MCF 10A (cell line): ENCODE measurements around the gene ADGRL1. TPM values are rescaled to one million over a fixed set of nuclear protein-coding genes. Genes with fewer than 3 reads are reported as not detected.
"Not testable (repeated sequence)": the region's sequence is repeated elsewhere in the genome, so short reads cannot be mapped to it uniquely, and the experiment has no call there.

Source experiments
- BruUV-seq: library from RNA; stranded (reverse); fragments of 400-500 nt; replicated peaks from 2 replicates; lab custom pipeline; 2021; lab: Mats Ljungman, UMichigan
- CTCF ChIA-PET: fragments of 300-600 bp; sonication (Branson Sonifier 250); formaldehyde crosslinking; extraction: SDS; loops from one replicate; lab custom pipeline; 2021; ENCODE audit warnings: antibody characterized with exemption, inconsistent platforms; lab: Yijun Ruan, JAX
- POLR2A ChIA-PET: fragments of 300-600, 350-650 bp; sonication (Branson Sonifier 250); formaldehyde crosslinking; extraction: SDS; loops from one replicate; lab custom pipeline; 2020; ENCODE audit warnings: antibody characterized with exemption, inconsistent platforms; lab: Yijun Ruan, JAX
- DNase-seq: peaks from one replicate; pipeline ENCODE4 v3.0.0-alpha.2; 2018; ENCODE audit not compliant: unreplicated experiment
- H3K27ac Mint-ChIP-seq: one replicate; pipeline ENCODE4 v1.8.0; 2022; ENCODE audit warnings: mild to moderate bottlenecking, low read depth, mixed read lengths; ENCODE audit not compliant: unreplicated experiment
- H3K27me3 Mint-ChIP-seq: one replicate; pipeline ENCODE4 v1.8.0; 2022; ENCODE audit warnings: mixed read lengths; ENCODE audit not compliant: insufficient read depth, unreplicated experiment
- H3K36me3 Mint-ChIP-seq: one replicate; pipeline ENCODE4 v1.8.0; 2022; ENCODE audit warnings: mild to moderate bottlenecking, moderate library complexity, mixed read lengths; ENCODE audit not compliant: insufficient read depth, unreplicated experiment
- H3K4me1 Mint-ChIP-seq: one replicate; pipeline ENCODE4 v1.8.0; 2022; ENCODE audit warnings: mixed read lengths; ENCODE audit not compliant: insufficient read depth, unreplicated experiment
- H3K4me3 Mint-ChIP-seq: one replicate; pipeline ENCODE4 v1.8.0; 2022; ENCODE audit warnings: mild to moderate bottlenecking, moderate library complexity, mixed read lengths; ENCODE audit not compliant: unreplicated experiment
- H3K9me3 Mint-ChIP-seq: one replicate; pipeline ENCODE4 v1.8.0; 2022; ENCODE audit warnings: mixed read lengths; ENCODE audit not compliant: unreplicated experiment
- intact Hi-C: fragments of 100-400 bp; cut with micrococcal nuclease; formaldehyde crosslinking; loops from 2 replicates; pipeline ENCODE4 v1.14.1; 2022
- total RNA-seq: library from RNA; stranded (reverse); gene quantifications from 2 replicates; pipeline ENCODE4 v1.2.3, GENCODE V29; 2022
- TF ChIP-seq, protein P1 (sequence below): fragments of 200-600 bp; IDR thresholded peaks from one replicate; pipeline ENCODE4 v1.8.0; 2022; ENCODE audit warnings: antibody characterized with exemption, mild to moderate bottlenecking; ENCODE audit not compliant: unreplicated experiment

Gene ADGRL1
- total RNA-seq, 1 experiment from 2014 or later: 15.9 TPM

DNA sequence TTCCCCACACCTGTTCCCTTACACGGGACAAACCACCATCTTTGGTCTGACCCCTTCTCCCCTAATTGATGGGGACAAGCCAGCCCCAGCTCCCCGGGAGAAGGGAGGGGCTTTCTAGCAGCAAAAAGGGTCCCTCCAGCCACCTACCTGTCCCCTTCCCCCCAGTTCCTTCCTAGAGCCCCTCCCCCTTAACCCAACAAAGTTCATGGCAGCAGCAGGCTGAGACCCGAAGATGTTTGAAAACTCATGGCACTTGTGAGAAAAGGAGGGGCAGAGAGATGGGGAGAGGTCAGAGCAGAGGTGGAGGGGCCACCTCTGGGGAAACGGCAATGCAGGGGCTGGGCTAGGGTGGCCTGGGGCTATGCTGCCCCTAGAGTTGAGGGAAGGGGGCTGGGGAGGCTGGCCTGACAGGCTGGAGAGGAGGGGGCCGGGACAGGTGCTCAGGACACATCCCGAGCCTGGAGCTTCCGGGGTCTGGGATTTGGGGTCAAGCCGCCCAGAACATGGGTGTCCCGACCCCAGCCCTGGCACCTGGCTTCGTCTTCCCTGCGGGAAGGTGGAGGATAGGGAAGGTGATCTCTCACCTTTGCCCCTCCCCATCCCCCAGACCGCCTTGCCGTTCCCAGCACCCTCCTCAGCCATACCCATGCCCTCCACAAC lies 57.1 kb downstream of the ADGRL1 start:
- Mint-ChIP-seq H3K9me3 (no peaks in the 10 kb centered on the region), H3K4me1 (peaks cover 15% of the 10 kb centered on the region), H3K27ac (no peak overlapping the region), H3K4me3 (no peak overlapping the region), H3K36me3 (peaks cover 5% of the 10 kb centered on the region), H3K27me3 (no peaks in the 10 kb centered on the region)
- intact Hi-C loops: no loop called here
- no peak for DNase-seq
- no TSS peak for BruUV-seq
- ChIA-PET CTCF (interaction anchor here (1.1 kb wide), 1 partner anchor 11 kb away, joined by 4 read pairs; no protein-coding TSS in a partner anchor), POLR2A (no interaction called here)
- TF ChIP-seq, protein P1, sequence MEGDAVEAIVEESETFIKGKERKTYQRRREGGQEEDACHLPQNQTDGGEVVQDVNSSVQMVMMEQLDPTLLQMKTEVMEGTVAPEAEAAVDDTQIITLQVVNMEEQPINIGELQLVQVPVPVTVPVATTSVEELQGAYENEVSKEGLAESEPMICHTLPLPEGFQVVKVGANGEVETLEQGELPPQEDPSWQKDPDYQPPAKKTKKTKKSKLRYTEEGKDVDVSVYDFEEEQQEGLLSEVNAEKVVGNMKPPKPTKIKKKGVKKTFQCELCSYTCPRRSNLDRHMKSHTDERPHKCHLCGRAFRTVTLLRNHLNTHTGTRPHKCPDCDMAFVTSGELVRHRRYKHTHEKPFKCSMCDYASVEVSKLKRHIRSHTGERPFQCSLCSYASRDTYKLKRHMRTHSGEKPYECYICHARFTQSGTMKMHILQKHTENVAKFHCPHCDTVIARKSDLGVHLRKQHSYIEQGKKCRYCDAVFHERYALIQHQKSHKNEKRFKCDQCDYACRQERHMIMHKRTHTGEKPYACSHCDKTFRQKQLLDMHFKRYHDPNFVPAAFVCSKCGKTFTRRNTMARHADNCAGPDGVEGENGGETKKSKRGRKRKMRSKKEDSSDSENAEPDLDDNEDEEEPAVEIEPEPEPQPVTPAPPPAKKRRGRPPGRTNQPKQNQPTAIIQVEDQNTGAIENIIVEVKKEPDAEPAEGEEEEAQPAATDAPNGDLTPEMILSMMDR: no peak

DNA sequence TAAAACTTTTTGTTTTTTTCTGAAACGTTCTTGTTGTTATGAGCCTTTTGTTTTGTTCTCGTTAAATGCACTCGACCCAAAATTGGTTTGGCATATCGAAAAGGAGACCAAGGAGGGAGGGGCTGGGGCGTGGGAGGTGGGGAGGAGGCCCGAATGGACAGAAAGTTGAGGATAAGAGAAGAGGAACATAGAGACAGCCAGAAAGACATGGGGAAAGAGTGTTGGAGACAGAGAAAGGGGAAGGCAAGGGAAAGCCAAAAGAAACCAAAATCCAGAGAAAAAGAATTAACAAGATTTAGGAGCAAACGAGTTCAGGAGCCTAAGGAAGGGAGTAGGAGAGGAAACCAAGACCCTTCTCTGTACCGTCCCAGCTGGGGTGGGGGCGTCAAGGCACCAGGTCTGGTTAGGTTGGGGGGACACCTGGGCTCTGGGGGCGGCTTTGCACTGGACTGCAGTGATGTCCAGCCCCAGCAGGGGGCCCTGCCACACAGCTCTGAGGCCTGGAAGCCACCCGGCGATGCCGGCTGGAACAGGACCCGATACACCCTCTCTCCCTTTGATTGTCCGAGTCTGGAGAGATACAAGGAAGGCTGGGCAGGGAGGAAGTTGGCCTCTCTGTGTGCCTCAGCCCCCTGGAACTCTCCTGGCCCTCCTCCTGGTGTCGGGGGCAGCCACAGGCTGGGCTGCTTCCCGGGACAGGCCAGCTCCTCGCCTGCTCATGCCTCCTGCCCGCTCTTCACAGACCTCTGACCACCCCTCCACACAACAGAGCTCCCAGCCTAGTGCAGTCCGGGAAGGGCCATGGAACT lies 58.0 kb downstream of the ADGRL1 start:
- H3K36me3 Mint-ChIP-seq: peaks cover 5% of the 10 kb centered on the region
- BruUV-seq: no TSS peak
- H3K4me3 Mint-ChIP-seq: no peak overlapping the region
- TF ChIP-seq, protein P1: peak; percentile 62
- H3K4me1 Mint-ChIP-seq: peaks cover 15% of the 10 kb centered on the region
- intact Hi-C loops: no loop called here
- ChIA-PET CTCF (interaction anchor here (0.5 to 1.1 kb wide), 5 partner anchors 12 to 582 kb away, joined by 3 to 4 read pairs (median 3); no protein-coding TSS in a partner anchor), POLR2A (interaction anchor here (0.7 to 2.5 kb wide), 2 partner anchors 11 to 399 kb away, joined by 3 to 11 read pairs; partner anchors contain the start of gene ASF1B)
- DNase-seq: peak; percentile 44
- H3K27me3 Mint-ChIP-seq: no peaks in the 10 kb centered on the region
- no peak overlapping the region for H3K27ac Mint-ChIP-seq
- no peaks in the 10 kb centered on the region for H3K9me3 Mint-ChIP-seq

GRCh38 chr19:14146789-14147216 lies 59.2 kb downstream of the ADGRL1 start:
- BruUV-seq: no TSS peak
- DNase-seq: peak; percentile 79

DNA sequence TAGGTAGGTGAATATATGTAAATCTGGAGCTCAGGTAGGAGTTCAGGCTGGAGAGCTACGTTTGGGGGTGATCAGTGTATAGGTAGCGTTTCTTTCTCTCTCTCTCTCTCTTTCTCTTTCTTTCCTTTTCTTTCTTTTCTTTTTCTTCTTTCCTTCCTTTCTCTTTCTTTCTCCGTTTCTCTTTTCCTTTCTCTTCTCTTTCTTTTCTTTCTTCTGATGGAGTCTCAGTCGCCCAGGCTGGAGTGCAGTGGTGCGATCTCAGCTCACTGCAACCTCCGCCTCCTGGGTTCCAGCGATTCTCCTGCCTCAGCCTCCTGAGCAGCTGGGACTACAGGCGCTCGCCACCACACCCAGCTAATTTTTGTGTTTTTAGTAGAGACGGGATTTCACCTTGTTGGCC lies 59.8 kb downstream of the ADGRL1 start:
- BruUV-seq: TSS peak; percentile 74
- H3K27ac Mint-ChIP-seq, H3K9me3 Mint-ChIP-seq, intact Hi-C loops, H3K27me3 Mint-ChIP-seq, H3K4me3 Mint-ChIP-seq, H3K36me3 Mint-ChIP-seq, DNase-seq: not testable (repeated sequence)
- POLR2A ChIA-PET: interaction anchor here (1.8 to 2.5 kb wide), 2 partner anchors 9 to 372 kb away, joined by 3 to 11 read pairs; partner anchors contain the start of genes ASF1B and DNAJB1
- CTCF ChIA-PET: interaction anchor here (0.9 to 1.9 kb wide), 4 partner anchors 9 to 202 kb away, joined by 3 to 10 read pairs (median 6); partner anchors contain the start of gene ASF1B
- H3K4me1 Mint-ChIP-seq: peaks cover 15% of the 10 kb centered on the region

More at GRCh38 chr19:14146789-14147216, 59.2 kb downstream of the ADGRL1 start:
- ChIA-PET CTCF (interaction anchor here (1.2 to 1.9 kb wide), 2 partner anchors 10 to 16 kb away, joined by 8 to 10 read pairs; partner anchors contain the start of gene ASF1B), POLR2A (interaction anchor here (2.5 kb wide), 1 partner anchor 10 kb away, joined by 11 read pairs; the partner anchor contains the start of gene ASF1B)
- H3K4me1 Mint-ChIP-seq: peaks cover 15% of the 10 kb centered on the region
- intact Hi-C loops: no loop called here
- TF ChIP-seq, protein P1: no peak
- H3K36me3 Mint-ChIP-seq: no peaks in the 10 kb centered on the region
- H3K27me3 Mint-ChIP-seq: no peaks in the 10 kb centered on the region
- H3K27ac Mint-ChIP-seq: no peak overlapping the region
- no peak overlapping the region for H3K4me3 Mint-ChIP-seq
- H3K9me3 Mint-ChIP-seq: no peaks in the 10 kb centered on the region
